HepG2 (cell line): ENCODE data around the gene DPM2. TPM values are rescaled to one million over a fixed set of nuclear protein-coding genes. Genes with fewer than 3 reads are reported as not detected.

Source experiments
- ARNT2 ChIP-seq: sonication (generic); formaldehyde crosslinking; IDR thresholded peaks from 2 replicates; pipeline ENCODE4 v1.8.0; 2022; ENCODE audit warnings: mild to moderate bottlenecking, low read depth, missing genetic modification reagents, moderate library complexity
- ATRX ChIP-seq: sonication (generic); formaldehyde crosslinking; IDR thresholded peaks from 2 replicates; pipeline ENCODE4 v1.4.0; 2020; ENCODE audit warnings: missing genetic modification reagents, borderline replicate concordance
- BATF2 ChIP-seq: sonication (generic); formaldehyde crosslinking; IDR thresholded peaks from 2 replicates; pipeline ENCODE4 v1.8.0; 2022; ENCODE audit warnings: mild to moderate bottlenecking, missing genetic modification reagents, moderate library complexity
- CEBPB ChIP-seq: IDR thresholded peaks from 2 replicates; pipeline ENCODE4 v1.6.1; 2011; ENCODE audit warnings: low read depth, low read length, improper control_type of control experiment, borderline replicate concordance
- CENPX ChIP-seq: sonication (generic); formaldehyde crosslinking; IDR thresholded peaks from 2 replicates; pipeline ENCODE4 v1.9.0; 2021; ENCODE audit warnings: mild to moderate bottlenecking, missing genetic modification reagents, moderate library complexity
- ELF3 ChIP-seq: IDR thresholded peaks from 2 replicates; pipeline ENCODE4 v1.6.1; 2016; ENCODE audit warnings: missing genetic modification reagents, missing compliant biosample characterization
- ESRRA ChIP-seq: sonication (generic); formaldehyde crosslinking; IDR thresholded peaks from 2 replicates; pipeline ENCODE4 v1.5.1; 2020; ENCODE audit warnings: mild to moderate bottlenecking, low read depth, missing genetic modification reagents
- EZH2 ChIP-seq: conservative IDR thresholded peaks from 2 replicates; pipeline ENCODE4 v1.6.1; 2012; ENCODE audit warnings: mild to moderate bottlenecking, low read depth, low read length, moderate library complexity
- GLMP ChIP-seq: sonication (generic); formaldehyde crosslinking; IDR thresholded peaks from 2 replicates; pipeline ENCODE4 v1.9.0; 2021; ENCODE audit warnings: missing genetic modification reagents, mild to moderate bottlenecking, borderline replicate concordance
- GMEB1 ChIP-seq: sonication (generic); formaldehyde crosslinking; IDR thresholded peaks from 2 replicates; pipeline ENCODE4 v1.5.1; 2020; ENCODE audit warnings: missing genetic modification reagents, mild to moderate bottlenecking, borderline replicate concordance
- HOXA5 ChIP-seq: sonication (generic); formaldehyde crosslinking; IDR thresholded peaks from 2 replicates; pipeline ENCODE4 v1.4.0; 2020; ENCODE audit warnings: missing genetic modification reagents
- KAT7 ChIP-seq: IDR thresholded peaks from 2 replicates; pipeline ENCODE4 v1.6.1; 2018; ENCODE audit warnings: borderline replicate concordance, missing compliant biosample characterization
- KMT2A ChIP-seq: sonication (generic); formaldehyde crosslinking; IDR thresholded peaks from 2 replicates; pipeline ENCODE4 v1.4.0; 2020; ENCODE audit warnings: missing genetic modification reagents
- MAZ ChIP-seq, 2 experiments: sonication (generic) in 1 of 2; formaldehyde crosslinking in 1 of 2; IDR thresholded peaks; 2 replicates each; pipeline versions ENCODE4 v1.5.0 to v1.6.1; 2012 to 2020; ENCODE audit warnings: low read depth in 2 of 2, mild to moderate bottlenecking in 2 of 2, borderline replicate concordance in 1 of 2, improper control_type of control experiment in 1 of 2, low read length in 1 of 2, missing genetic modification reagents in 1 of 2, moderate library complexity in 1 of 2
- MBD4 ChIP-seq: IDR thresholded peaks from 2 replicates; pipeline ENCODE4 v1.6.1; 2012; ENCODE audit warnings: low read length, inconsistent platforms, borderline replicate concordance
- PHB2 ChIP-seq: fragments of 450-650 bp; IDR thresholded peaks from 2 replicates; pipeline ENCODE4 v1.6.1; 2018; ENCODE audit not compliant: partially characterized antibody
- SMYD3 ChIP-seq: sonication (generic); formaldehyde crosslinking; IDR thresholded peaks from 2 replicates; pipeline ENCODE4 v1.8.1; 2023; ENCODE audit warnings: mild to moderate bottlenecking, missing genetic modification reagents
- TCF7L2 ChIP-seq: IDR thresholded peaks from 2 replicates; pipeline ENCODE4 v1.6.1; 2011; ENCODE audit warnings: mild to moderate bottlenecking, low read depth, low read length, moderate library complexity
- ZEB1 ChIP-seq: IDR thresholded peaks from 2 replicates; pipeline ENCODE4 v1.6.1; 2012; ENCODE audit warnings: mild to moderate bottlenecking, low read depth, inconsistent platforms; ENCODE audit not compliant: insufficient replicate concordance
- ZFP36L1 ChIP-seq: sonication (generic); formaldehyde crosslinking; IDR thresholded peaks from 2 replicates; pipeline ENCODE4 v1.8.0; 2022; ENCODE audit warnings: mild to moderate bottlenecking, missing genetic modification reagents, moderate library complexity
- ZNF296 ChIP-seq: sonication (generic); formaldehyde crosslinking; conservative IDR thresholded peaks from 2 replicates; pipeline ENCODE4 v1.5.0; 2020; ENCODE audit warnings: mild to moderate bottlenecking, missing genetic modification reagents
- ZNF333 ChIP-seq: sonication (generic); formaldehyde crosslinking; IDR thresholded peaks from 2 replicates; pipeline ENCODE4 v1.4.0; 2020; ENCODE audit warnings: mild to moderate bottlenecking, missing genetic modification reagents, borderline replicate concordance
- ZNF335 ChIP-seq: sonication (generic); formaldehyde crosslinking; IDR thresholded peaks from 2 replicates; pipeline ENCODE4 v1.4.0; 2020; ENCODE audit warnings: missing genetic modification reagents
- ZNF781 ChIP-seq: sonication (generic); formaldehyde crosslinking; IDR thresholded peaks from 2 replicates; pipeline ENCODE4 v1.5.1; 2020; ENCODE audit warnings: borderline replicate concordance, mild to moderate bottlenecking, missing genetic modification reagents; ENCODE audit errors: not compliant biosample characterization
- ZSCAN9 ChIP-seq: IDR thresholded peaks from 2 replicates; pipeline ENCODE4 v1.6.1; 2016; ENCODE audit warnings: borderline replicate concordance
- ZZZ3 ChIP-seq: sonication (generic); formaldehyde crosslinking; IDR thresholded peaks from 2 replicates; pipeline ENCODE4 v1.4.0; 2020; ENCODE audit warnings: missing genetic modification reagents, mild to moderate bottlenecking, borderline replicate concordance
- polyA plus RNA-seq, 8 experiments: library from polyadenylated mRNA; depleted of rRNA in 3 of 8; stranded (reverse) in 7 of 8; unstranded in 1 of 8; fragments of >200 nt; fragmentation: Illumina TruSeq in 4 of 8; extraction: Trizol in 4 of 8; gene quantifications; 2 replicates each; pipeline versions ENCODE4 v1.2.1 to v1.2.3, GENCODE V29; 2011 to 2016; ENCODE audit warnings: low read depth in 4 of 8, missing spikeins in 1 of 8, mixed read lengths in 1 of 8; ENCODE audit not compliant: insufficient read depth in 1 of 8
- total RNA-seq, 5 experiments: library from RNA; depleted of rRNA; stranded (reverse); fragments of >200 nt; fragmentation: Illumina TruSeq; extraction: Trizol; gene quantifications; 2 replicates each; pipeline ENCODE4 v1.2.3, GENCODE V29; 2016; ENCODE audit warnings: low read depth in 1 of 5

Gene DPM2
- total and polyA plus RNA-seq, 2 of the 13 experiments (the other 11 are each of a cell fraction or from before 2014, with no cell fraction given), result 24.8 to 35.3 TPM

- TF ChIP-seq TCF7L2 (peak; percentile 37; the same call in 1 of the 2 replicates), BATF2 (CRISPR knock-in tag) (no peak), ZEB1 (no peak), ZZZ3 (CRISPR knock-in tag) (no peak; the same call in 1 of the 2 replicates), ZFP36L1 (CRISPR knock-in tag) (peak; percentile 43; the same call in 1 of the 2 replicates), ESRRA (peak; percentile 76; the same call in 1 of the 2 replicates), GLMP (no peak), MAZ (IDR thresholded peaks at IDR 0.05; ENCODE audit: borderline replicate concordance, low read depth, low read length) (peak; percentile 64; the same call in 1 of the 2 replicates), MAZ (CRISPR knock-in tag; IDR thresholded peaks at IDR 0.05; ENCODE audit: low read depth) (peak; percentile 87), EZH2 (no peak), GMEB1 (CRISPR knock-in tag) (peak; percentile 72), ZSCAN9 (CRISPR knock-in tag) (peak; percentile 75; the same call in 1 of the 2 replicates), MBD4 (no peak), SMYD3 (CRISPR knock-in tag) (peak; percentile 7; the same call in 1 of the 2 replicates), ZNF333 (no peak), CEBPB (peak; percentile 92), ZNF781 (CRISPR knock-in tag) (peak; percentile 79), KMT2A (CRISPR knock-in tag) (peak; percentile 24; the same call in 1 of the 2 replicates), HOXA5 (0 out of 2 replicates have a peak, but pooled peaks have one; percentile 12), KAT7 (CRISPR knock-in tag) (no peak), ZNF296 (CRISPR knock-in tag) (peak; percentile 86), ATRX (CRISPR knock-in tag) (no peak), ELF3 (CRISPR knock-in tag) (peak; percentile 91), PHB2 (no peak), ZNF335 (CRISPR knock-in tag) (peak; percentile 38; the same call in 1 of the 2 replicates), ARNT2 (CRISPR knock-in tag) (peak; percentile 53), CENPX (CRISPR knock-in tag) (no peak)
Measured at GRCh38 chr9:127950513-127951289, 13.0 kb upstream of the DPM2 start (continued).
